NOMO-1 treated with dmso at 0.1 percent for 144 hours (cell line): ENCODE measurements around the gene SSC5D.
A peak's percentile ranks its signal among the peaks of the same experiment; 100 is the strongest.

Experiments used
- DNase-seq: peaks from one replicate; lab custom pipeline; 2025; ENCODE audit not compliant: unreplicated experiment; lab: John Stamatoyannopoulos, UW

SSC5D gene

GRCh38 chr19:55454787-55455243 lies 33.4 kb upstream of the SSC5D start:
- no peak for DNase-seq

GRCh38 chr19:55455576-55456235 lies 32.5 kb upstream of the SSC5D start:
- no peak for DNase-seq

GRCh38 chr19:55456347-55456746 lies 31.9 kb upstream of the SSC5D start:
- no peak for DNase-seq

- no peak for DNase-seq
Observed at GRCh38 chr19:55457683-55458457, 30.4 kb upstream of the SSC5D start.

- DNase-seq, result no peak
Observed at GRCh38 chr19:55459551-55459949, 28.7 kb upstream of the SSC5D start.

- DNase-seq, result no peak
Observed at GRCh38 chr19:55459950-55460657, 28.1 kb upstream of the SSC5D start.

GRCh38 chr19:55460670-55461258 lies 27.5 kb upstream of the SSC5D start:
- peak; percentile 79 for DNase-seq

GRCh38 chr19:55461259-55461973 lies 26.8 kb upstream of the SSC5D start, which contains the start of gene ISOC2:
ISOC2 (minus strand) TSS chr19:55461642; CDS start chr19:55456486, 5,156 bp downstream.
- peak; percentile 99 for DNase-seq

GRCh38 chr19:55461974-55462626 lies 26.1 kb upstream of the SSC5D start:
- no peak for DNase-seq

- DNase-seq, result no peak
Observed at GRCh38 chr19:55462722-55463121, 25.5 kb upstream of the SSC5D start.

- no peak for DNase-seq
Observed at GRCh38 chr19:55463583-55464031, 24.6 kb upstream of the SSC5D start.

GRCh38 chr19:55464039-55464661 lies 24.1 kb upstream of the SSC5D start:
- no peak for DNase-seq

GRCh38 chr19:55464662-55465054 lies 23.6 kb upstream of the SSC5D start, which contains the start of gene C19orf85:
C19orf85 (minus strand) TSS chr19:55464751; CDS start chr19:55464554, 197 bp downstream.
- DNase-seq, result no peak

- no peak for DNase-seq
Observed at GRCh38 chr19:55465460-55466240, 22.6 kb upstream of the SSC5D start.

GRCh38 chr19:55466241-55466614 lies 22.0 kb upstream of the SSC5D start:
- no peak for DNase-seq

- no peak for DNase-seq
Observed at GRCh38 chr19:55467236-55468053, 20.8 kb upstream of the SSC5D start.

GRCh38 chr19:55468054-55468393 lies 20.2 kb upstream of the SSC5D start:
- no peak for DNase-seq

- no peak for DNase-seq
Observed at GRCh38 chr19:55471266-55471665, 17.0 kb upstream of the SSC5D start.
